ENCODE results near the gene GRB2. TPM values are rescaled to one million over a fixed set of nuclear protein-coding genes. Genes with fewer than 3 reads are reported as not detected.
"Not testable (repeated sequence)": the region's sequence is repeated elsewhere in the genome, so short reads cannot be mapped to it uniquely, and the experiment has no call there.

Gene GRB2
- total RNA-seq, 2 donors from 2014 or later = 120 to 144 TPM

GRCh38 chr17:75349589-75349988 is 55.9 kb downstream of the GRB2 start:
- no peaks in the 10 kb centered on the region for H3K36me3 ChIP-seq
- no peak overlapping the region for H3K4me3 ChIP-seq
- H3K4me1 ChIP-seq (ENCODE audit: control insufficient read depth in 1 of 2, low read depth in 2 of 2) = peaks cover 3 to 14% of the 10 kb centered on the region in 2 donors
- H3K27ac ChIP-seq = no peak overlapping the region
- H3K27me3 ChIP-seq (replicated peaks; ENCODE audit: insufficient read depth) = no peaks in the 10 kb centered on the region
- no peak for ATAC-seq (ENCODE audit: insufficient number of reproducible peaks, low FRiP score, low read depth)
- no peak for DNase-seq (ENCODE audit: low spot score)
- H3K9me3 ChIP-seq = no peaks in the 10 kb centered on the region
- no peak for TF ChIP-seq CTCF (IDR thresholded peaks at IDR 0.05)

- no peak for TF ChIP-seq CTCF (IDR thresholded peaks at IDR 0.05)
- Histone ChIP-seq H3K36me3 (no peaks in the 10 kb centered on the region), H3K9me3 (no peaks in the 10 kb centered on the region), H3K4me3 (no peak overlapping the region), H3K27ac (no peak overlapping the region), H3K4me1 (ENCODE audit: control insufficient read depth in 1 of 2, low read depth in 2 of 2) (peaks cover 3 to 18% of the 10 kb centered on the region in 2 donors), H3K27me3 (replicated peaks; ENCODE audit: insufficient read depth) (no peaks in the 10 kb centered on the region)
- no peak for DNase-seq (ENCODE audit: low spot score)
- no peak for ATAC-seq (ENCODE audit: insufficient number of reproducible peaks, low FRiP score, low read depth)
Measured at GRCh38 chr17:75348386-75349012, 57.0 kb downstream of the GRB2 start.

- H3K4me1 ChIP-seq (ENCODE audit: control insufficient read depth in 1 of 2, low read depth in 2 of 2) = peaks cover 11 to 28% of the 10 kb centered on the region in 2 donors
- H3K36me3 ChIP-seq = no peaks in the 10 kb centered on the region
- DNase-seq (ENCODE audit: low spot score) = no peak
- H3K9me3 ChIP-seq = no peaks in the 10 kb centered on the region
- no peak overlapping the region for H3K4me3 ChIP-seq
- ATAC-seq (ENCODE audit: insufficient number of reproducible peaks, low FRiP score, low read depth) = no peak
- no peaks in the 10 kb centered on the region for H3K27me3 ChIP-seq (replicated peaks; ENCODE audit: insufficient read depth)
- TF ChIP-seq CTCF (IDR thresholded peaks at IDR 0.05) = no peak
- H3K27ac ChIP-seq = no peak overlapping the region
Measured at GRCh38 chr17:75346906-75347305, 58.6 kb downstream of the GRB2 start.

GRCh38 chr17:75346368-75346767 is 59.1 kb downstream of the GRB2 start:
- not testable (repeated sequence) for H3K4me3 ChIP-seq; H3K9me3 ChIP-seq; H3K27me3 ChIP-seq (replicated peaks; ENCODE audit: insufficient read depth); DNase-seq (ENCODE audit: low spot score); H3K36me3 ChIP-seq; H3K27ac ChIP-seq; ATAC-seq (ENCODE audit: insufficient number of reproducible peaks, low FRiP score, low read depth)
- H3K4me1 ChIP-seq (ENCODE audit: control insufficient read depth in 1 of 2, low read depth in 2 of 2) = peaks cover 11 to 32% of the 10 kb centered on the region in 2 donors

- Histone ChIP-seq H3K4me1 (ENCODE audit: control insufficient read depth in 1 of 2, low read depth in 2 of 2) (peaks cover 11 to 35% of the 10 kb centered on the region in 2 donors), H3K27me3 (replicated peaks; ENCODE audit: insufficient read depth) (no peaks in the 10 kb centered on the region), H3K4me3 (no peak overlapping the region), H3K27ac (no peak overlapping the region), H3K36me3 (no peaks in the 10 kb centered on the region), H3K9me3 (no peaks in the 10 kb centered on the region)
- DNase-seq (ENCODE audit: low spot score) (no peak), ATAC-seq (ENCODE audit: insufficient number of reproducible peaks, low FRiP score, low read depth) (no peak)
- no peak for TF ChIP-seq CTCF (IDR thresholded peaks at IDR 0.05)
Measured at GRCh38 chr17:75345514-75346167, 59.8 kb downstream of the GRB2 start.

All from thoracic aorta (tissue), 2 donors.